ENCODE data around the gene SLC12A3.

- no peak for TF ChIP-seq CTCF (IDR thresholded peaks at IDR 0.05)
- no peak for TF ChIP-seq POLR2A (IDR thresholded peaks at IDR 0.05)
- no peak for TF ChIP-seq EP300 (IDR thresholded peaks at IDR 0.05)
Measured at GRCh38 chr16:56948234-56948633, 83.2 kb downstream of the SLC12A3 start.
